Measurements from ENCODE around the gene TBXAS1. TPM values are rescaled to one million over a fixed set of nuclear protein-coding genes. Genes with fewer than 3 reads are reported as not detected.

Gene TBXAS1
- total RNA-seq, 3 donors from 2014 or later (not counting 1 experiment from before 2014, with no cell fraction given) = 72.7 to 110 (median 88.7) TPM

DNA sequence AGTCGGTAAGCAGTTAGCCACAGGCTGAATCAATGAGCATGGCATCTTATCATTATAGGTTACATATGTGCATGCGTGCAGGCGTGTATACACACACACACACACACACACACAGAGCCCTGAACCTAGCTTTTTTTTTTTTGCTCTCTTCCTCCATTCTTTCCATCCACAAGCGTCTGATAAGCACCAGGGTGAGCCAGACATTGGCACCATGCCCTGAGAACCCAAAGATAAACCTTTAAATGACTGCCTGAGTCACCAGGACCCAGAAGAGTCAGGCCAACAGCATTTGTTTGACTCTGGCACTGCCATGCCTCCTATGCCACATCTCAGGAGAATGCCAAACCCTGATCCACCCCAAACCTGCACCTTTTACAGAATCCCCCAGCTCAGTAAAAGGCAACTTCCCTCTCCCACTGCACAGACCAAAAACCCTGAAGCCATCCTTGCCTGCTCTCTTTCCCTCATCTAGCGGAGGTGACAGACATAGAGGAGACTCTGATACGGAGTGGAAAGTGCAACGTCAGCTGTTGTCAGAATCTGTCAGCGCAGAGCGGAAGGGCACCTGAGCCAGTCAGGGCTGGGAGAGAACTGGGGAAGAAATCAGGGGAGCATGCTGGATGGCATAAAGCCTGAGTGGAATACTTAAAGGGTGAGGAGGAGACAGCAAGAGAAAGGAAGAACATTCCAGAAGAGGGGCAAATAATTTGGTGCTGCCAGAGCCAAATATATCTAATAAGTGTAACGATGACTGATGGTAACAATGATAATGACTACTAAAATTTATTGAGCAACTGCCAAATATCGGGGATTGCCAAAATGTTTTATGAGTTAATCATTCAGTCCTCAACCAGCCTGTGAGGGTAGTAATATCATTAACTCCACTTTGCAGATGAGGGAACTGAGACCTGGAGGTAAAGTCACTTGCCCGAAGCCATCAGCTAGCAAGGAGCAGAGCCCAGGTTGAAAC lies 230.5 kb downstream of the TBXAS1 start:
- Mint-ChIP-seq H3K27ac (peak overlapping the region; percentile 78 to 80), H3K4me1 (peaks cover 43 to 58% of the 10 kb centered on the region in 2 donors), H3K36me3 (no peaks in the 10 kb centered on the region), H3K27me3 (ENCODE audit: low read depth in 2 of 2) (no peaks in the 10 kb centered on the region), H3K4me3 (peak overlapping the region; percentile 86), H3K9me3 (no peaks in the 10 kb centered on the region)
- peaks cover 16% of the 10 kb centered on the region for H3K36me3 ChIP-seq (ENCODE audit: control insufficient read depth, insufficient read depth, low read length)
- no peaks in the 10 kb centered on the region for H3K9me3 ChIP-seq (ENCODE audit: control insufficient read depth, insufficient read depth, low read length)
- H3K4me3 ChIP-seq (ENCODE audit: low read length) = no peak overlapping the region
- 88% methylated on average over 12 of the region's 12 CpGs for WGBS (ENCODE audit: insufficient coverage)
- TF ChIP-seq CTCF (IDR thresholded peaks at IDR 0.05) = no peak
- intact Hi-C loops (cut with micrococcal nuclease) = no loop called here
- no peaks in the 10 kb centered on the region for H3K27me3 ChIP-seq (ENCODE audit: control insufficient read depth, insufficient read depth, low read length)
- peaks cover 39% of the 10 kb centered on the region for H3K4me1 ChIP-seq (ENCODE audit: control insufficient read depth, insufficient read depth, low read length)
- peak in 1 of 2 donors; percentile 43 for DNase-seq
- H3K27ac ChIP-seq (ENCODE audit: low read length) = no peak overlapping the region
- no peak for ATAC-seq

DNA sequence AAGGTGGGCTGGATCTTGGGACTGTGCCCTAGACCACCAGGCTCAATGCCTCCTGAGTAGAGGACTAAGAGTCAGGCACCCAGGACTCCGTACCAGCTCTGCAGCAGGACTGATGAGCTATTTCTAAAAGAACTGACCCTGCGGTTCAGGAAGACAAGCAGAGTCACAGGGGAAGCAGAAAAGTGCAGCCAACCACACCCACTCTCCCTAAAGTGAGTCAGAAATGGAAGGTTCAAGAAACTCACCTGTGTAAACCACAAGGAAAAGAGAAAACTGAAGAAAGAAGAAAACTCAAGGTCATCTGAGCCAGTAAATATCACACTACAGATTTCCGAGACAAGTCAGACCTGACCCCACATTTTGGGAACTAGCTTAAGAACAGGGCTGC lies 231.2 kb downstream of the TBXAS1 start:
- Histone ChIP-seq H3K4me3 (ENCODE audit: low read length) (no peak overlapping the region), H3K9me3 (ENCODE audit: control insufficient read depth, insufficient read depth, low read length) (no peaks in the 10 kb centered on the region), H3K27me3 (ENCODE audit: control insufficient read depth, insufficient read depth, low read length) (no peaks in the 10 kb centered on the region), H3K36me3 (ENCODE audit: control insufficient read depth, insufficient read depth, low read length) (peaks cover 12% of the 10 kb centered on the region), H3K4me1 (ENCODE audit: control insufficient read depth, insufficient read depth, low read length) (peaks cover 36% of the 10 kb centered on the region), H3K27ac (ENCODE audit: low read length) (no peak overlapping the region)
- Mint-ChIP-seq H3K27ac (peak overlapping the region; percentile 78 to 80), H3K4me1 (peaks cover 37 to 52% of the 10 kb centered on the region in 2 donors), H3K36me3 (no peaks in the 10 kb centered on the region), H3K27me3 (ENCODE audit: low read depth in 2 of 2) (no peaks in the 10 kb centered on the region), H3K9me3 (no peaks in the 10 kb centered on the region), H3K4me3 (peak overlapping the region; percentile 86)
- no peak for DNase-seq
- intact Hi-C loops (cut with micrococcal nuclease) = no loop called here
- ATAC-seq = no peak
- 73% methylated on average over 3 of the region's 3 CpGs for WGBS (ENCODE audit: insufficient coverage)
- TF ChIP-seq CTCF (IDR thresholded peaks at IDR 0.05) = no peak

DNA sequence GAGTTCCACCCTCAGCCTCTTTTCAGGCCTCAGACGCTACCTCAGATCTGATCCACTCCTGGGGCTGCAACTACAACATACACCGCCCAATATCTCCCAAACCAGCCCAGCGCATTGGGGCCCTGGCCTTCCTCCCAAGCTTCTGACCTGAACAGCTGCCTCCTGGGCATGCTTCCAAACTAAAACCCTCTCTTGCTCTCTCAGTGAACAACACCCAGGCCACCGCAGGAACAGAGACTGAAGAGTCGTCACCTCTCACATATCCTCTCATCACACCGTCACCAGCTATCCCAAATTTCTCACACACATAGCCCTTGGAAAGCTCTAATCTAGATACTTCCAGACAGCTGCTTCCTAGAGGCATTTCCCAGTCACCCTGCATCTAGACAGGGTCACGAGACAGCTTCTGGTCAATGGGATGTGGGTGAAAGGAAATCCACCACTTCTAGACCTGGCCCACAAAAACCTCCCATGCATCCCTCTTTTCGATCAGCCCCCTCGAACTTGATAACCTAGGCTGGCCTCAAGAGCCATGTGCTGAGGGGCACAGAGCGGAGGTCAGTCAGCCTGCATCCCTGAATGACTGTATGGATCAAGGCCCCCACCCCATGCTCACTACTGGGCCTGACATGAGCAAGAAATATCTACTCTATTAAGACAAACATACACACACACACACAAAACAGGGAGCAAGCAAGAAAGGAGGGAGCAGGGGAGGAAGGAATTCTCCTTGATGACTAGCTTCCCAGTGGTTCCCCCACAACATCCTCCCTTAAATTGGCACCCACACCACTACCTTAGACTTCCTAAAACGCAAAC lies 231.9 kb downstream of the TBXAS1 start:
- no peaks in the 10 kb centered on the region for H3K27me3 Mint-ChIP-seq (ENCODE audit: low read depth in 2 of 2)
- Histone ChIP-seq H3K4me3 (ENCODE audit: low read length) (no peak overlapping the region), H3K27me3 (ENCODE audit: control insufficient read depth, insufficient read depth, low read length) (no peaks in the 10 kb centered on the region), H3K27ac (ENCODE audit: low read length) (peak overlapping the region; percentile 74), H3K36me3 (ENCODE audit: control insufficient read depth, insufficient read depth, low read length) (peaks cover 10% of the 10 kb centered on the region), H3K4me1 (ENCODE audit: control insufficient read depth, insufficient read depth, low read length) (peaks cover 36% of the 10 kb centered on the region), H3K9me3 (ENCODE audit: control insufficient read depth, insufficient read depth, low read length) (no peaks in the 10 kb centered on the region)
- peaks cover under 1% of the 10 kb centered on the region for H3K36me3 Mint-ChIP-seq
- peak overlapping the region; percentile 78 to 80 for H3K27ac Mint-ChIP-seq
- no peak for ATAC-seq
- peak overlapping the region; percentile 86 for H3K4me3 Mint-ChIP-seq
- WGBS (ENCODE audit: insufficient coverage) = 73% methylated on average over 11 of the region's 11 CpGs
- peaks cover 32 to 52% of the 10 kb centered on the region in 2 donors for H3K4me1 Mint-ChIP-seq
- peaks cover 0 to 3% of the 10 kb centered on the region in 2 donors for H3K9me3 Mint-ChIP-seq
- DNase-seq = no peak
- no peak for TF ChIP-seq CTCF (IDR thresholded peaks at IDR 0.05)
- intact Hi-C loops (cut with micrococcal nuclease) = no loop called here

Data from natural killer cell (primary cell).